ENCODE results near the gene TKFC. TPM values are rescaled to one million over a fixed set of nuclear protein-coding genes. Genes with fewer than 3 reads are reported as not detected.

TKFC gene
- total RNA-seq, 1 experiment from 2014 or later: 79.6 TPM

- TF ChIP-seq SIN3A (IDR thresholded peaks at IDR 0.05; ENCODE audit: borderline replicate concordance, insufficient read depth, low read depth, low read length) (no peak), TCF7L2 (IDR thresholded peaks at IDR 0.05; ENCODE audit: low read depth, low read length) (no peak), POLR2AphosphoS5 (IDR thresholded peaks at IDR 0.05; ENCODE audit: low read depth, low read length) (no peak), CTCF (IDR thresholded peaks at IDR 0.05) (no peak), REST (IDR thresholded peaks at IDR 0.05; ENCODE audit: insufficient read depth in 1 of 2, low read depth in 2 of 2, low read length in 1 of 2) (no peak)
Measured at GRCh38 chr11:61350336-61350735, 17.3 kb downstream of the TKFC start.

GRCh38 chr11:61350803-61351202 is 17.8 kb downstream of the TKFC start:
- Histone ChIP-seq H3K4me1 (ENCODE audit: control insufficient read depth, insufficient read depth, low read length) (no peaks in the 10 kb centered on the region), H3K9me3 (ENCODE audit: control insufficient read depth, insufficient read depth, low read depth, low read length) (no peaks in the 10 kb centered on the region), H3K36me3 (ENCODE audit: control insufficient read depth, insufficient read depth, low read length) (0 out of 2 replicates have a peak, but pooled peaks cover 2% of the 10 kb centered on the region), H3K27ac (ENCODE audit: low read length) (no peak overlapping the region), H3K4me3 (ENCODE audit: low read depth in 2 of 2, low read length in 2 of 2) (no peak overlapping the region), H3K27me3 (ENCODE audit: control insufficient read depth, insufficient read depth, low read length) (no peaks in the 10 kb centered on the region)
- ChIA-PET CTCF (no interaction called here), POLR2A (no interaction called here)
- ATAC-seq: no peak
- DNase-seq (ENCODE audit: low read depth, low spot score): no peak
- TF ChIP-seq CTCF (IDR thresholded peaks at IDR 0.05) (no peak), POLR2AphosphoS5 (IDR thresholded peaks at IDR 0.05; ENCODE audit: low read depth, low read length) (no peak), REST (IDR thresholded peaks at IDR 0.05; ENCODE audit: insufficient read depth in 1 of 2, low read depth in 2 of 2, low read length in 1 of 2) (no peak), TCF7L2 (IDR thresholded peaks at IDR 0.05; ENCODE audit: low read depth, low read length) (no peak), SIN3A (IDR thresholded peaks at IDR 0.05; ENCODE audit: borderline replicate concordance, insufficient read depth, low read depth, low read length) (no peak)
- intact Hi-C loops (cut with micrococcal nuclease; ENCODE audit: unreplicated experiment) (no loop called here), in situ Hi-C loops (cut with HindIII; ENCODE audit: low pct_unique_long_range_greater_than_20kb, low sequenced_read_pairs) (no loop called here)
- no TSS peak for BruUV-seq (replicated peaks)

More at GRCh38 chr11:61350336-61350735, 17.3 kb downstream of the TKFC start:
- Histone ChIP-seq H3K36me3 (ENCODE audit: control insufficient read depth, insufficient read depth, low read length) (0 out of 2 replicates have a peak, but pooled peaks cover 2% of the 10 kb centered on the region), H3K4me1 (ENCODE audit: control insufficient read depth, insufficient read depth, low read length) (no peaks in the 10 kb centered on the region), H3K27me3 (ENCODE audit: control insufficient read depth, insufficient read depth, low read length) (no peaks in the 10 kb centered on the region), H3K4me3 (ENCODE audit: low read depth in 2 of 2, low read length in 2 of 2) (no peak overlapping the region), H3K27ac (ENCODE audit: low read length) (no peak overlapping the region), H3K9me3 (ENCODE audit: control insufficient read depth, insufficient read depth, low read depth, low read length) (no peaks in the 10 kb centered on the region)
- ChIA-PET CTCF (no interaction called here), POLR2A (no interaction called here)
- no TSS peak for BruUV-seq (replicated peaks)
- intact Hi-C loops (cut with micrococcal nuclease; ENCODE audit: unreplicated experiment) (no loop called here), in situ Hi-C loops (cut with HindIII; ENCODE audit: low pct_unique_long_range_greater_than_20kb, low sequenced_read_pairs) (no loop called here)
- no peak for DNase-seq (ENCODE audit: low read depth, low spot score)
- ATAC-seq: no peak
